A549 (cell line): ENCODE data around the gene SLC5A5.

Experiments used
- CEBPB ChIP-seq, 2 experiments: fragments of >200 bp in 1 of 2; sonication (Bioruptor Twin) in 1 of 2; formaldehyde crosslinking in 1 of 2; IDR thresholded peaks; 2 replicates each; pipeline ENCODE4 v1.6.1; 2012 to 2016
- CTCF ChIP-seq: fragments of >200 bp; sonication (Bioruptor Twin); formaldehyde crosslinking; IDR thresholded peaks from 3 replicates; pipeline ENCODE4 v1.5.1; 2016
- KDM1A ChIP-seq: fragments of 200-600 bp; sonication (generic); IDR thresholded peaks from 2 replicates; pipeline ENCODE4 v1.6.1; 2016; ENCODE audit warnings: low read depth, mild to moderate bottlenecking
- RCOR1 ChIP-seq: fragments of 150-350 bp; IDR thresholded peaks from 2 replicates; pipeline ENCODE4 v1.6.1; 2014; ENCODE audit warnings: antibody characterized with exemption, low read length, low read depth
- RNF2 ChIP-seq: fragments of 200-600 bp; sonication (generic); IDR thresholded peaks from 2 replicates; pipeline ENCODE4 v1.6.1; 2016; ENCODE audit warnings: low read depth, mild to moderate bottlenecking, antibody characterized with exemption, moderate library complexity, borderline replicate concordance
- SMC3 ChIP-seq: fragments of >200 bp; sonication (Bioruptor Twin); formaldehyde crosslinking; IDR thresholded peaks from 3 replicates; pipeline ENCODE4 v1.6.1; 2018; ENCODE audit warnings: inconsistent platforms
- ZC3H11A ChIP-seq: fragments of 450-650 bp; IDR thresholded peaks from 2 replicates; pipeline ENCODE4 v1.6.1; 2014; ENCODE audit warnings: antibody characterized with exemption, mild to moderate bottlenecking

GRCh38 chr19:17877696-17878095, 6.0 kb downstream of the SLC5A5 start:
- TF ChIP-seq CTCF (no peak), CEBPB (IDR thresholded peaks at IDR 0.05) (no peak), RCOR1 (no peak), RNF2 (no peak), KDM1A (no peak), ZC3H11A (no peak), SMC3 (no peak)
